ENCODE results near the gene SMAD6.

Gene SMAD6

DNA sequence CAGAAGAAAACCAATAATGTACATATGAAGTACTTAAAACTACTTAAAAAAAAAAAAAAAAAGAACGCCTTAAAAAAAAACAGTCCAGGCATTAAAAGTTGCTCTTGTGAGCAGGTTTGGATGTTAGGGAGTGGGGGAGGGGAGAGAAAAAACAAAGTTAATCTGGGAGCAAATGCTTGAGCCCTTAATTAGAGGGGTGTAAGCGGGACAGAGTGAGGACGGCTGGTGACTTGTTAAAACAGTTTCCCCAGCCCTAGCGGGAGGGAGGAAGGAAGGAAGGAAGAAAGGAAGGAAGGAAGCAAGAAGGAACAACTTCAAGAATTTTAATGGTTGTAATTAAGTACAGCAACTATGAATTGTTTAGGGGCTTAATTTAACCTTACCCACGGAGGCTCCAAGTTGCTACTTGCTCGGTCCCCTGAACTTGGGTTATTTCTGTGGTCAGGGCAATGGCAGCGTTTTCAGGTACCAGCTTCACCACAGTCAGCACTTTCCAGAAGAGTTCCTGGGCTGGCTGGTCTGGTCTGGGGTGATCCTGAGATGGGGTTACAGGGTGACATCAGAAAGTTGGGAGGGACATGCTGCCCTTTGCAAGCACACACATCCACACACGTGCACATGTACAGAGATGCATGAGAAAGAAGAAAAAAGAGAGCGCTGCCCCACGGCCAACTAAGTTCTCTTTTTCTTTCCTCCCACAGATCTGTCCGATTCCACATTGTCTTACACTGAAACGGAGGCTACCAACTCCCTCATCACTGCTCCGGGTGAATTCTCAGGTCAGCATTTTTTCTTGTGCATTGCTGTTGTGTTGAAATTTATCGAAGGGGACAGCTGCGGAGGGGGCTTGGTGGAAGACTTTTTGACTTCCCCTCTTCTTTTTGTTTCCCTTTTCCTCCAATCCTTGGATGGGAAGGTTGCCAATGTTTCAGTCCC lies 14.0 kb downstream of the SMAD6 start:
- in situ Hi-C loops (cut with MboI; ENCODE audit: low sequenced_read_pairs, unreplicated experiment): no loop called here
- no peak for DNase-seq (ENCODE audit: low spot score)
- TF ChIP-seq, protein P1, sequence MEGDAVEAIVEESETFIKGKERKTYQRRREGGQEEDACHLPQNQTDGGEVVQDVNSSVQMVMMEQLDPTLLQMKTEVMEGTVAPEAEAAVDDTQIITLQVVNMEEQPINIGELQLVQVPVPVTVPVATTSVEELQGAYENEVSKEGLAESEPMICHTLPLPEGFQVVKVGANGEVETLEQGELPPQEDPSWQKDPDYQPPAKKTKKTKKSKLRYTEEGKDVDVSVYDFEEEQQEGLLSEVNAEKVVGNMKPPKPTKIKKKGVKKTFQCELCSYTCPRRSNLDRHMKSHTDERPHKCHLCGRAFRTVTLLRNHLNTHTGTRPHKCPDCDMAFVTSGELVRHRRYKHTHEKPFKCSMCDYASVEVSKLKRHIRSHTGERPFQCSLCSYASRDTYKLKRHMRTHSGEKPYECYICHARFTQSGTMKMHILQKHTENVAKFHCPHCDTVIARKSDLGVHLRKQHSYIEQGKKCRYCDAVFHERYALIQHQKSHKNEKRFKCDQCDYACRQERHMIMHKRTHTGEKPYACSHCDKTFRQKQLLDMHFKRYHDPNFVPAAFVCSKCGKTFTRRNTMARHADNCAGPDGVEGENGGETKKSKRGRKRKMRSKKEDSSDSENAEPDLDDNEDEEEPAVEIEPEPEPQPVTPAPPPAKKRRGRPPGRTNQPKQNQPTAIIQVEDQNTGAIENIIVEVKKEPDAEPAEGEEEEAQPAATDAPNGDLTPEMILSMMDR (IDR thresholded peaks at IDR 0.05; ENCODE audit: borderline replicate concordance, control extremely low read depth, extremely low read depth, insufficient read depth, missing control alignments): no peak

DNA sequence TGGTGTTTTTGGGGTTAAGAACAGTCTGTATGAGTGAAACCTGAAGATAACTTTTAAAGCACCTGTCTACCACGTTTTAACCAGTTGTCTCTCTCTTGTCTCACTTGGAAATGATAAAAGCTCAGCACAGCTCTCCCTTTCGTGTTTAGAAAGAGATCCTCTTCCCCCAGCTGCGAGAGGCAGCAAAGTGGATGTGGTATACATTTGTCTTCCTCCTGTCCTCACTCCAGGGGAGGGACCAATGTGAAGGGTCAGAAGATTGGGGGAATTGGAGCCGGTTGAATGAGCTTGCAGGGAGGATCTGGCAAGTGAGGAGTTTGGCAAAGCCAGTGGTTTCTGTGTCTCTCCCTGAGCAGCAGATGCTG lies 14.6 kb downstream of the SMAD6 start:
- in situ Hi-C loops (cut with MboI; ENCODE audit: low sequenced_read_pairs, unreplicated experiment): no loop called here
- no peak for DNase-seq (ENCODE audit: low spot score)
- TF ChIP-seq, protein P1 (IDR thresholded peaks at IDR 0.05; ENCODE audit: borderline replicate concordance, control extremely low read depth, extremely low read depth, insufficient read depth, missing control alignments): no peak

DNA sequence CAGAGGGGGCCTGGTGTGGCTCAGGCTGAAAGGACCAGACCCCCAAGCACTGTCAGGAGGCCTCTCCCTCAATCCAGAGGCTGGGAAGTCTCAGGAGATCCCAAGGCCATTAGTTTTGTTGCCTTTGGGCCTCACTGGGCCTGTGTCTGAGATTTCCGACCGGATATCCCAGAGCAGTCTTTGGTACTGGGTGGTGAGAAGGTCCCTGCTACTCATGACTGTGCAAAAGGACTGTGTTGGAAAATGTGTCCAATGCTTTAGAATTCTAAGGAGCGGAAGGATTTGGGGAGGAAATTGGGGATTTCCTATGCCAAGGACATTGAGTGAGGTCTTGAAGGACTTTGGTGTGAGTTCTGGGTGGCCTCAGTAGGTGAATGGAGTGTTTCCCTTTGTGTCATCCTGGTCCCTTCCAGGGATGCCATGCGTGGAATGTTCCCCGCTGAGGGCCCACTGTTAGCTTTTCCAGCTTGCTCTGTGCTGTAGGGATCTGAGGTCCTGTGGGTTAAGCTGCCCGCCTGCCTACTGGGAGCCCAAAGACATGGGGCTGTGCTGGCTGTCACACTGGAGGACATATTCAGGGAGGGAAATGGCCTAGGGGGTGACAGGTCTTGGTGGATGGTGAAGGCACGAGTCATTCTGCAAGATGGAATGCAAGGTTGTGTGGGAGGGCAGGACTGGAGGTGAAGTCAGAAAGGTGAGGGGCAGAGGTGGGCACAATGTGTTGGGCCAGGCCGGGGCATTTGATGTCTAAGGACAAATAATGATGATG lies 16.4 kb downstream of the SMAD6 start:
- in situ Hi-C loops (cut with MboI; ENCODE audit: low sequenced_read_pairs, unreplicated experiment): no loop called here
- no peak for DNase-seq (ENCODE audit: low spot score)
- TF ChIP-seq, protein P1 (IDR thresholded peaks at IDR 0.05; ENCODE audit: borderline replicate concordance, control extremely low read depth, extremely low read depth, insufficient read depth, missing control alignments): no peak

DNA sequence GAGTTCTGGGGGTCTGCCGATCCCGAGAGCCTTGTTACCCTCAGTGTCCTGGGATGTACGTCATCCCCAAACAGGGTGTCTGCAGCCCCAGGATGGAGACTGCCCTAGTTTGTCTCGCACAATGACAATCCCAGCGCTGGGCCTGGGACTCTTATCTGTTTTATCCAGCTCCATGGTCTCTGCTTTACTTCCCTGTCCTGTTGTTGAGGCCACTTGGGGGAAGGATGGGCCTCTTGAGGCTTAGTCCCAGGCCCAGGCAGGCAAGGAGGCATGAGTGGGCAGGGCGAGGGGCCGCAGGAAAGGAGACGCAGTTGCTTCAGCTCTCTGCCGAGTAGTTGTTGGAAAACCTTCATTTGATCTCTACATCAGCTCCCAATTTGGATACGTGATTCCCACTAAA lies 17.4 kb downstream of the SMAD6 start:
- no peak for DNase-seq (ENCODE audit: low spot score)
- in situ Hi-C loops (cut with MboI; ENCODE audit: low sequenced_read_pairs, unreplicated experiment): no loop called here
- TF ChIP-seq, protein P1 (IDR thresholded peaks at IDR 0.05; ENCODE audit: borderline replicate concordance, control extremely low read depth, extremely low read depth, insufficient read depth, missing control alignments): no peak

DNA sequence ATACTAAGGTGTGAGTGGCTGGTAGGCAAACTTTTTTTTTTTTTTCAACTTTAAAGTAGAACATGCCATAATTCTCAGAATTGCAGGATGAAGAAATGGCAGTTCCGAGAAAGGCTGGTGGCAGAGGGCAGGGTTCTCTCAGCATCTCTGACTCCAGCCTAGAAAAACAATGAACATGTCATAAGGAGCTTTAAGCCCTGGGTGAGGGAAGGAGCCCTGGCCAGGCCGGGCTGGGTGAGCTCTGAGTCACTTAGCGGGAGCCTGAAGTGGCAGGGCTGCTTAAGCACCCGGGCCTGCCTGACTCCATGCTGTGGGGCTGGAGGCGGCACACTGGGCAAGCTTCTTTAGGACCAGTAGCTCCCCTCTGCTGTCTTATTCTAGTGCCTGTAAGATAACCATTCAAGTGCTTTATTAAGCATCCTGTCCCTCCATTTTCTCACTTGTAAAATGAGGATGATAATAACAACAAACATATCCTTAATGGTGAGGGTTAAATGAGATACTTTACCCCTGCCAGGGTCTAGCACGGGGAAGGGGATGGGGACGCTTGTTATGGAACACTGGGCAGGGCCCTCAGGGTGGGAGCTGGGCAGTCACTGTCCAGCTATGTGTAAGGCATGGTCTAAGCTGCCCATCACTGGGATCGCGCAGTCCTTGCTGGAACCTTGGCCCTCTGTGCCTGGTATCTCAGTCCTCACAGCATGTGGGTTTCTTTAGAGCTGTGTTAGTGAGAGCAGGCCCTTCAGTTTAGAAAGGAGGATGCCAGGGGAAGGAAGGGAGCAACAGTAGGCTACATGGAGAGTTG lies 18.4 kb downstream of the SMAD6 start:
- in situ Hi-C loops (cut with MboI; ENCODE audit: low sequenced_read_pairs, unreplicated experiment): no loop called here
- no peak for DNase-seq (ENCODE audit: low spot score)
- TF ChIP-seq, protein P1 (IDR thresholded peaks at IDR 0.05; ENCODE audit: borderline replicate concordance, control extremely low read depth, extremely low read depth, insufficient read depth, missing control alignments): no peak

DNA sequence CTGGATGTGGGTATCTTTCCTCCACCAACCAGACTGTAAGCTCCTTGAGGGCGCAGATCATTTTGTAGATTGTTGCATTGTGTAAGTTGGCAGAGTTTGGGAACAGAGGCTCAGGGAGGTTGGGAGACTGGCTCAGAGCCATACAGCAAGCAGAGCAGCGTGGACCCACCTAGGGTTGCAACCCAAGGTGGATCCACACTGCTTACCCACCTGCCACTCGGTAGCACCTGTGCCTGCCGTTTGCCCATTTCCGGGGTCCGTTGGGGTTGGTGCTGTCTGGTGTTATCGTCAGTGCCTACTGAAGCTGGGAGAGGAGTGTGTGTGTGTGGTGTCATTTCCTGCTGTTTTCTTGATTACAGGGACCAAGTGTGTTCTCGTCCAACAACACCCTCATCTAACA lies 19.0 kb downstream of the SMAD6 start:
- DNase-seq (ENCODE audit: low spot score): no peak
- in situ Hi-C loops (cut with MboI; ENCODE audit: low sequenced_read_pairs, unreplicated experiment): no loop called here
- TF ChIP-seq, protein P1 (IDR thresholded peaks at IDR 0.05; ENCODE audit: borderline replicate concordance, control extremely low read depth, extremely low read depth, insufficient read depth, missing control alignments): no peak
